Umbilical cord (tissue), 2 donors: ENCODE data around the gene LIMD2. TPM values are rescaled to one million over a fixed set of nuclear protein-coding genes. Genes with fewer than 3 reads are reported as not detected.
"Not testable (repeated sequence)": the region's sequence is repeated elsewhere in the genome, so short reads cannot be mapped to it uniquely, and the experiment has no call there.

Experiments used
- DNase-seq: peaks from one replicate; pipeline ENCODE4 v3.0.0-alpha.2; 2015; ENCODE audit warnings: low spot score
- total RNA-seq: library from RNA; depleted of rRNA; stranded (reverse); fragments of >200 nt; gene quantifications from one replicate; pipeline ENCODE4 v1.2.3, GENCODE V29; 2014; ENCODE audit warnings: low replicate concordance; ENCODE audit not compliant: insufficient read depth

Gene LIMD2
- total RNA-seq: 3.6 TPM

GRCh38 chr17:63699638-63700527 lies at the start of gene LIMD2:
LIMD2 (minus strand) TSS chr17:63700125; CDS start chr17:63699298, 827 bp downstream.
- DNase-seq: peak; percentile 26

GRCh38 chr17:63741408-63742173 lies 41.7 kb upstream of the LIMD2 start, which contains the start of gene STRADA:
STRADA (minus strand) TSS chr17:63741799; CDS start chr17:63728369, 13,430 bp downstream.
- DNase-seq: peak; percentile 99

GRCh38 chr17:63741143-63741407 lies 41.1 kb upstream of the LIMD2 start:
- DNase-seq: no peak

GRCh38 chr17:63740464-63741142 lies 40.7 kb upstream of the LIMD2 start:
- DNase-seq: peak; percentile 30

- no peak for DNase-seq
These were observed 35.8 kb upstream of the LIMD2 start for GRCh38 chr17:63735691-63736090.

GRCh38 chr17:63722403-63722802 lies 22.5 kb upstream of the LIMD2 start:
- no peak for DNase-seq

GRCh38 chr17:63720194-63720593 lies 20.3 kb upstream of the LIMD2 start:
- DNase-seq: not testable (repeated sequence)

- DNase-seq: no peak
These were observed 19.1 kb upstream of the LIMD2 start for GRCh38 chr17:63718988-63719387.

- no peak for DNase-seq
These were observed 16.5 kb upstream of the LIMD2 start for GRCh38 chr17:63716426-63716825.

- no peak for DNase-seq
These were observed 14.8 kb upstream of the LIMD2 start for GRCh38 chr17:63714550-63715277.

- DNase-seq: no peak
These were observed 9.2 kb upstream of the LIMD2 start for GRCh38 chr17:63709110-63709509.

GRCh38 chr17:63707151-63707550 lies 7.2 kb upstream of the LIMD2 start:
- DNase-seq: no peak

- DNase-seq: no peak
These were observed 6.6 kb upstream of the LIMD2 start for GRCh38 chr17:63706336-63707082.

GRCh38 chr17:63705657-63706056 lies 5.7 kb upstream of the LIMD2 start:
- no peak for DNase-seq

- DNase-seq: no peak
These were observed 4.9 kb upstream of the LIMD2 start for GRCh38 chr17:63704836-63705235.

GRCh38 chr17:63704259-63704576 lies 4.3 kb upstream of the LIMD2 start:
- DNase-seq: no peak

- no peak for DNase-seq
These were observed 3.8 kb upstream of the LIMD2 start for GRCh38 chr17:63703556-63704258.

GRCh38 chr17:63703029-63703428 lies 3.1 kb upstream of the LIMD2 start:
- DNase-seq: no peak

- no peak for DNase-seq
These were observed 2.7 kb upstream of the LIMD2 start for GRCh38 chr17:63702721-63703015.
